SH-SY5Y (cell line): ENCODE data around the gene KRTAP10-5.

Experiments used
- GATA2 ChIP-seq: IDR thresholded peaks from 2 replicates; pipeline ENCODE4 v1.6.1; 2011; ENCODE audit warnings: mild to moderate bottlenecking, low read depth, low read length
- GATA3 ChIP-seq: IDR thresholded peaks from 2 replicates; pipeline ENCODE4 v1.6.1; 2011; ENCODE audit warnings: low read depth, mild to moderate bottlenecking, low read length, moderate library complexity

GRCh38 chr21:44568667-44569556 lies 11.5 kb downstream of the KRTAP10-5 start:
- TF ChIP-seq GATA2 (no peak), GATA3 (no peak)
